Skeletal muscle tissue (tissue), 5 donors: ENCODE results near the gene ADGRD1. TPM values are rescaled to one million over a fixed set of nuclear protein-coding genes. Genes with fewer than 3 reads are reported as not detected.

Experiments
- H3K27ac ChIP-seq: one replicate; pipeline ENCODE4 v1.7.0; 2013; ENCODE audit warnings: mild to moderate bottlenecking, low read depth, low read length, inconsistent platforms
- H3K27me3 ChIP-seq, 3 donors: one replicate each; pipeline ENCODE4 v1.7.0; 2013; ENCODE audit warnings: low read length in 3 of 3; ENCODE audit not compliant: control insufficient read depth in 3 of 3, insufficient read depth in 3 of 3
- H3K36me3 ChIP-seq, 3 donors: one replicate each; pipeline ENCODE4 v1.7.0; 2013; ENCODE audit warnings: low read length in 3 of 3; ENCODE audit not compliant: control insufficient read depth in 3 of 3, insufficient read depth in 3 of 3
- H3K4me1 ChIP-seq, 3 donors: one replicate each; pipeline ENCODE4 v1.7.0; 2013; ENCODE audit warnings: low read length in 3 of 3, mild to moderate bottlenecking in 3 of 3; ENCODE audit not compliant: control insufficient read depth in 3 of 3, insufficient read depth in 3 of 3
- H3K4me3 ChIP-seq, 3 donors: one replicate each; pipeline ENCODE4 v1.7.0; 2013; ENCODE audit warnings: low read length in 3 of 3
- H3K9ac ChIP-seq, 3 donors: one replicate each; pipeline ENCODE4 v1.7.0; 2013; ENCODE audit warnings: low read length in 3 of 3, mild to moderate bottlenecking in 3 of 3, moderate library complexity in 2 of 3, low read depth in 1 of 3
- H3K9me3 ChIP-seq, 3 donors: one replicate each; pipeline ENCODE4 v1.7.0; 2013; ENCODE audit warnings: low read length in 3 of 3; ENCODE audit not compliant: control insufficient read depth in 3 of 3
- small RNA-seq: library from RNA; depleted of rRNA; stranded (forward); fragments of <200 nt; gene quantifications from one replicate; pipeline ENCODE3, GENCODE V24; 2014
- total RNA-seq: library from RNA; depleted of rRNA; stranded (reverse); fragments of >200 nt; gene quantifications from one replicate; pipeline ENCODE4 v1.2.3, GENCODE V29; 2014
- donor health status: Osteomylitis.

Gene ADGRD1
- total RNA-seq, 1 donor from 2014 or later = 7.8 TPM

DNA sequence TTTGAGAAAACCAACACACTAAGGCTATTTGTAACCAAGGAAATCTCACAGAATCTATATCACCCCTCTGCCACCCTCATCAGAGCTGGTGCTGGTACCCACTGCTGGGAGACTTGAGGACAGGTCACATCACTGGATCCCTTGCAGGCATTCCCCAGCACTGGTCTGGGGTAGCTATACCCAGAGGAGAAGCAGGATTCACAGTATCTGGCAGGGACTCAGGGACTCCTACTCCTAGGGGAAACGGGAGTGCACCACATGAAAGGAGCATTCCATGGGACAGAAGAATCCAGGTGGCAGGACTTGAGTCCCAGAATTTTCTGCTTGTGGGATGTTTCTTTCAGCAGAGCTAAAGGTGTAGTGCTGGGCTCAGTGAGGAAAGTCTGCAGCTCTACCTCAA lies 223.2 kb downstream of the ADGRD1 start:
- H3K4me1 ChIP-seq = no peaks in the 10 kb centered on the region
- no peaks in the 10 kb centered on the region for H3K36me3 ChIP-seq

GRCh38 chr12:131177599-131177998 lies 223.9 kb downstream of the ADGRD1 start:
- Histone ChIP-seq H3K9ac (no peak overlapping the region), H3K4me3 (no peak overlapping the region), H3K9me3 (peaks cover 0 to 2% (median 0%) of the 10 kb centered on the region in 3 donors), H3K4me1 (no peaks in the 10 kb centered on the region), H3K36me3 (no peaks in the 10 kb centered on the region), H3K27ac (no peak overlapping the region), H3K27me3 (peaks cover 0 to 10% (median 3%) of the 10 kb centered on the region in 3 donors)

More for the DNA sequence above, 223.2 kb downstream of the ADGRD1 start:
- Histone ChIP-seq H3K4me3 (no peak overlapping the region), H3K27ac (no peak overlapping the region), H3K9me3 (peaks cover 0 to 2% (median 0%) of the 10 kb centered on the region in 3 donors), H3K27me3 (peaks cover 0 to 10% (median 3%) of the 10 kb centered on the region in 3 donors), H3K9ac (no peak overlapping the region)

DNA sequence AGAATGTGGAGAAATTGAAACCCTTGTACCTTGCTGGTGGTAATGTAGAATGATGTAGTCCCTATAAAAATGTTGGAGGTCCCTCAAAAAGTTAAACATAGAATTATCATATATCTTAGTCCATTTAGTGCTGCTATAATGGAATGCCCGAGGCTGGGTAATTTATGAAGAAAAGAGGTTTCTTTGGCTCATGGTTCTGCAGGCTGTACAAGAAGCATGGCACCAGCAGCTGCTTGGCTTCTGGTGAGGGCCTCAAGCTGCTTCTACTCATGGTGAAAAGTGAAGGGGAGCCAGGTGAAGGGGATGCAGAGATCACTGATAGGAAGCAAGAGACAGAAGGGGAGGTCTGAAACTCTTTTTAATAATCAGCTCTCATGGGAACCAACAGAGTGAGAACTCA lies 233.9 kb downstream of the ADGRD1 start:
- peaks cover 0 to 2% (median 0%) of the 10 kb centered on the region in 3 donors for H3K27me3 ChIP-seq
- no peak overlapping the region for H3K9ac ChIP-seq
- H3K36me3 ChIP-seq = no peaks in the 10 kb centered on the region
- H3K4me1 ChIP-seq = no peaks in the 10 kb centered on the region
- H3K4me3 ChIP-seq = no peak overlapping the region
- H3K27ac ChIP-seq = no peak overlapping the region
- H3K9me3 ChIP-seq = peaks cover 0 to 3% (median 0%) of the 10 kb centered on the region in 3 donors

GRCh38 chr12:131188131-131189050 lies 234.7 kb downstream of the ADGRD1 start:
- Histone ChIP-seq H3K4me3 (no peak overlapping the region), H3K9me3 (peaks cover 0 to 3% (median 0%) of the 10 kb centered on the region in 3 donors), H3K27ac (no peak overlapping the region), H3K27me3 (peaks cover 0 to 9% (median under 1%) of the 10 kb centered on the region in 3 donors), H3K9ac (no peak overlapping the region), H3K36me3 (no peaks in the 10 kb centered on the region), H3K4me1 (no peaks in the 10 kb centered on the region)

DNA sequence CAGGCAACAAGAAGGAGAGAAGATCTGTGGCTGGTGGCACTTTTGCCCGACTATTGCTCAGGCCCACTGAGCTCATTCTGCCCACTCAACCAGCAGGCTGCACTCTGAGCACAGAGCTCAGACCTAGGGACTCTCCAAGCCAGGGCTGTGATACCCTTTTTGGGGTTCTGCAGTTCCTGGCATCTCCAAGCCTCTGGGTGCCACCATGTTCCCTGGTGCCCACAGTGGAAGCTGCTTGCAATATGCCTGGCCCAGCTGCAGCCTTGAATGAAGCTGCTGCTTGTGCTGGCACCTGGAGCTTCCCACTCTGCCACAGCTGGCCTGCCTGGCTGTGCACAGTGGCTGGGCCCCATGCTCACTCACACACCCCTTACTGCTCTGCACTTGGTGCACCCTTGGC lies 236.1 kb downstream of the ADGRD1 start:
- no peak overlapping the region for H3K4me3 ChIP-seq
- no peaks in the 10 kb centered on the region for H3K4me1 ChIP-seq
- no peaks in the 10 kb centered on the region for H3K36me3 ChIP-seq
- H3K27ac ChIP-seq = no peak overlapping the region
- no peaks in the 10 kb centered on the region for H3K9me3 ChIP-seq
- no peak overlapping the region for H3K9ac ChIP-seq
- H3K27me3 ChIP-seq = peaks cover 0 to 14% (median 4%) of the 10 kb centered on the region in 3 donors

GRCh38 chr12:131190965-131191364 lies 237.3 kb downstream of the ADGRD1 start:
- no peak overlapping the region for H3K9ac ChIP-seq
- peaks cover 0 to 14% (median 4%) of the 10 kb centered on the region in 3 donors for H3K27me3 ChIP-seq
- H3K27ac ChIP-seq = no peak overlapping the region
- no peaks in the 10 kb centered on the region for H3K36me3 ChIP-seq
- H3K9me3 ChIP-seq = no peaks in the 10 kb centered on the region
- H3K4me3 ChIP-seq = no peak overlapping the region
- H3K4me1 ChIP-seq = no peaks in the 10 kb centered on the region

Small RNAs within 50 kb of the gene (small RNA-seq; reads per million reads assigned to genes)
- not detected for gene RF00019

Other genes starting within 250 kb of the ADGRD1 start
- gene RIMBP2, start 237.6 kb upstream of the ADGRD1 start, total RNA-seq = 2.6 TPM
- 13.6 TPM for gene STX2, start 114.7 kb upstream of the ADGRD1 start, total RNA-seq
- 227 TPM for gene RAN, start 81.8 kb upstream of the ADGRD1 start, total RNA-seq